ENCODE measurements around the gene HS3ST3B1.

HS3ST3B1 gene

GRCh38 chr17:14303343-14304221 lies 2.7 kb downstream of the HS3ST3B1 start:
- DNase-seq (ENCODE audit: low spot score): no peak

- DNase-seq (ENCODE audit: low spot score): peak; percentile 37
These were observed 3.4 kb downstream of the HS3ST3B1 start for GRCh38 chr17:14304222-14304772.

GRCh38 chr17:14304773-14305517 lies 4.1 kb downstream of the HS3ST3B1 start:
- no peak for DNase-seq (ENCODE audit: low spot score)

- no peak for DNase-seq (ENCODE audit: low spot score)
These were observed 5.1 kb downstream of the HS3ST3B1 start for GRCh38 chr17:14305785-14306496.

- DNase-seq (ENCODE audit: low spot score): no peak
These were observed 5.7 kb downstream of the HS3ST3B1 start for GRCh38 chr17:14306596-14306995.

GRCh38 chr17:14307560-14308024 lies 6.7 kb downstream of the HS3ST3B1 start:
- DNase-seq (ENCODE audit: low spot score): no peak

- DNase-seq (ENCODE audit: low spot score): peak; percentile 17
These were observed 7.7 kb downstream of the HS3ST3B1 start for GRCh38 chr17:14308636-14308964.

- DNase-seq (ENCODE audit: low spot score): peak; percentile 91
These were observed 8.3 kb downstream of the HS3ST3B1 start for GRCh38 chr17:14308965-14309879.

- no peak for DNase-seq (ENCODE audit: low spot score)
These were observed 9.2 kb downstream of the HS3ST3B1 start for GRCh38 chr17:14310101-14310500.

GRCh38 chr17:14310605-14311004 lies 9.7 kb downstream of the HS3ST3B1 start:
- peak; percentile 20 for DNase-seq (ENCODE audit: low spot score)

- no peak for DNase-seq (ENCODE audit: low spot score)
These were observed 10.4 kb downstream of the HS3ST3B1 start for GRCh38 chr17:14311186-14311705.

GRCh38 chr17:14311981-14312380 lies 11.1 kb downstream of the HS3ST3B1 start:
- no peak for DNase-seq (ENCODE audit: low spot score)

- DNase-seq (ENCODE audit: low spot score): no peak
These were observed 11.6 kb downstream of the HS3ST3B1 start for GRCh38 chr17:14312522-14312921.

GRCh38 chr17:14316126-14316832 lies 15.4 kb downstream of the HS3ST3B1 start:
- no peak for DNase-seq (ENCODE audit: low spot score)

- DNase-seq (ENCODE audit: low spot score): no peak
These were observed 16.5 kb downstream of the HS3ST3B1 start for GRCh38 chr17:14317383-14317782.

- no peak for DNase-seq (ENCODE audit: low spot score)
These were observed 17.4 kb downstream of the HS3ST3B1 start for GRCh38 chr17:14318109-14318917.

GRCh38 chr17:14318918-14319205 lies 18.0 kb downstream of the HS3ST3B1 start:
- DNase-seq (ENCODE audit: low spot score): no peak

GRCh38 chr17:14320098-14320497 lies 19.2 kb downstream of the HS3ST3B1 start:
- no peak for DNase-seq (ENCODE audit: low spot score)

- DNase-seq (ENCODE audit: low spot score): no peak
These were observed 20.0 kb downstream of the HS3ST3B1 start for GRCh38 chr17:14320734-14321475.

Data from cerebellar cortex (tissue), 1 donor.